NCI-H146 treated with DMSO at 0.1 percent for 48 hours (cell line): ENCODE data around the gene MFSD12.

Experiments used
- DNase-seq: peaks from one replicate; lab custom pipeline; 2025; ENCODE audit not compliant: unreplicated experiment; lab: John Stamatoyannopoulos, UW

MFSD12 gene

GRCh38 chr19:3556978-3557460, 367 bp downstream of the MFSD12 start:
- no peak for DNase-seq

DNA sequence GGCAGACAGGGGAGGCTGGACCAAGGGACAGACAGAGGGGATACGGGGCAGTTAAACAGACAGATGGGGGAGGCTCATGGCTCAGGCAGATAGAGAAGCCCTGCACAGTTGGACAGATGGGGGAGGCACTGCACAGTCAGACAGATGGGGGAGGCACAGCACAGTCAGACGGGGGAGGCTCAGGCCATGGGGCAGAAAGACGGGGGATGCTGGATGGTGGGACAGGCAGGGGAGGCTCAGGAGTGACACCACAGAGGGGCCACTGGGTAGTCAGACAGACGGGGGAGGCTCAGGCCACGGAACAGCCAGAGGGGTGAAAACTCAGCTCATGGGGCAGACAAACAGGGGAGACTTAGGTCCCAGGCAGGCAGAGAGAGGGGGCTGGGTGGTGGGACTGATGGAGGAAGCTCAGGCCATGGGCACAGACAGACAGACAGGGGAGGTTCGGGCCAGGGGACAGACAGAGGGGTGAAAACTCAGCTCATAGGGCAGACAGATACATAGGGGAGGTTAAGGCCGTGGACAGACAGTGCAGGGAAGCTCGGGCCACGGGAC, 886 bp downstream of the MFSD12 start:
- DNase-seq: no peak

GRCh38 chr19:3555653-3556422, 1.5 kb downstream of the MFSD12 start:
- DNase-seq: no peak

DNA sequence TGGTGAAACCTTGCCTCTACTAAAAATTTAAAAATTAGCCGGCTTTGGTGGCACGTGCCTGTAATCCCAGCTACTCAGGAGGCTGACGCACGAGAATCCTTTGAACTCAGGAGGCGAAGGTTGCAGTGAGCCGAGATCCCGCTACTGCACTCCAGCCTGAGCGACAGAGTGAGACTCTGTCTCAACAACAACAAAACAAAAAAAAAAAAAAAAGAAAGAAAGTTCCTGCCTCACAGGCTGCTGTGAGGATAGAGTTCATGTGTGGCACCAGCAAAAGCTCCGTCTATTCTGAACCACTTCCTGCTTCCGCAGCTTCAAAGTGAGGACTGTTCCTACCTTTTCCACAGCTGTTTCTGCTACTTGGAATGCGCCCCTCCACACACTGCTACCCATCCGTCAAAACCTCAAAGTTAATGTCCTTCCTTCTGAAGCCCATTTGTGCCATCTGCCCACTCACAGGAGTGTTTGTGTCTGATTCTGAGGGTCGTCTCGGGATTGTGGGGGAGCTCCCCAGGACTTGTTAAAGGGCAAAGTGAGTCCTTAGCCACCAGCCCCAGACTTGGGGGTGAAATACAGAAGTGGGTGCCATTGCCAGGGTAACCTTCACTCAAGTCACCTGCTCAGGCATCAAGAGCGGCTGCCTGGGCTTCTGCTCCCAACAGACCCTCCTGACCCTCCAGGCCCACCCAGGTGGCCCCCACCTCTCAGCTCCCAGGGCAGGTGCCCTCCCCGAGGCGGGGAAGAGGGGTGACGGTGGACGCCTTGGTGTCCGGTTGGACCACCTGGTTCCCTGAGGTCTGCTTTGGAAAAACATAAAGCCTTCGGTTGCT, 2.9 kb downstream of the MFSD12 start:
- DNase-seq: no peak

- DNase-seq: no peak
Observed at GRCh38 chr19:3551792-3552095, 5.6 kb downstream of the MFSD12 start.

- no peak for DNase-seq
Observed at GRCh38 chr19:3550947-3551791, 6.2 kb downstream of the MFSD12 start.

DNA sequence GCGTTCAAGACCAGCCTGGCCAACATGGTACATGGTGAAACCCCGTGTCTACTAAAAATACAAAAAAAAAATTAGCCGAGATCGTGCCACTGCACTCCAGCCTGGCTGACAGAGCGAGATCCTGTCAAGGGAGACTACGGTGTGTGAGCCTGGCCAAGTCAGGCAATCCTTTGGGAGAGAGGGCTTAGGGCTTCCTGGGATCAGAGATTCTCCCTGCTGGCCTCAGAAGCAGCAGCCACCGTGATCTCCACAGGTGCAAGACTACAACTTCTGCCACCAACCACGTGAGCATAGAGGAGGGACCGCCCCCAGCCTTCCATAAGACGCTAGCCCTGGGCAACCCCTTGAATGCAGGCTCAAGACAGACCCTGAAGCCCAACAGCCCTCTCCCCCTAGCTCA, 7.6 kb downstream of the MFSD12 start:
- DNase-seq: no peak

DNA sequence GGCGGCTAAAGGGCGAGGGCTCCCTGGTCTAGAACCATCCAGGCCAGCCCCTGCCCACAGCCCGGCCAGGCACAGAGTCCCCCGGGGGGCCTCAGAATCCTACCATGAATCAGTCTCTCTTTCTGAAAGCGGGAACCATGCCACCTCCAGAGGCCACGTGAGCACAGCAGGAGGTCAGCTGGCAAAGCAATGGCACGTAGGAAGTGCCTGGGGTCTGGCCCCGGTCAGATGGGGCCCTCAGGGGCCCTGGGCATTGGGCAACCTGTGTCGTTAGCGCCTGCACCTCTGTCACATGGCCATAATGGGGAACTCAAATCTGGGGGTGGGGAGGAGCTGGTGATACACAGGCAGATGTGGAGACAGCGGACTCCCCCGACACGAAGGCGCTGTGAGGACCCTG, 8.8 kb downstream of the MFSD12 start:
- no peak for DNase-seq

- DNase-seq: no peak
Observed at GRCh38 chr19:3547767-3548282, 9.6 kb downstream of the MFSD12 start.

GRCh38 chr19:3547301-3547731, 10.1 kb downstream of the MFSD12 start:
- no peak for DNase-seq

DNA sequence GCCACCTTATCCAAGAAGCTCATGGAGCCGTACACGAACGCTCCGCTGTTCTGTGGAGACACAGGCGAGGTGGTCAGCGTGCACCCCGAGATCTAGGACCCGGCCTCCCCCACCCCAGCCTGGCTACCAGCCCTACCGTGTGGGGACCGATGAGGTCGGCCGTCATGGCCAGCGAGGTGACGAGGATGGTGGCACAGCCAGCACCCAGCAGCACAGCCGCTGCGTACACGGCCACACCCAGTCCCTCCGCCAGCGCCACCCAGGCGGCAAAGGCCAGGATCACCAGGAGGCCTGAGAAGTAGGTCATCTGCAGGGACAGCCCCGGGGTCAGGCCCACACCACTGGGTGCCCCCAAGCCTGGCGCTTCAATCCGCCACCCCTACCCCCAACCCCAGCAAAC, 11.3 kb downstream of the MFSD12 start:
- DNase-seq: no peak

- DNase-seq: no peak
Observed at GRCh38 chr19:3545669-3546034, 11.7 kb downstream of the MFSD12 start.

DNA sequence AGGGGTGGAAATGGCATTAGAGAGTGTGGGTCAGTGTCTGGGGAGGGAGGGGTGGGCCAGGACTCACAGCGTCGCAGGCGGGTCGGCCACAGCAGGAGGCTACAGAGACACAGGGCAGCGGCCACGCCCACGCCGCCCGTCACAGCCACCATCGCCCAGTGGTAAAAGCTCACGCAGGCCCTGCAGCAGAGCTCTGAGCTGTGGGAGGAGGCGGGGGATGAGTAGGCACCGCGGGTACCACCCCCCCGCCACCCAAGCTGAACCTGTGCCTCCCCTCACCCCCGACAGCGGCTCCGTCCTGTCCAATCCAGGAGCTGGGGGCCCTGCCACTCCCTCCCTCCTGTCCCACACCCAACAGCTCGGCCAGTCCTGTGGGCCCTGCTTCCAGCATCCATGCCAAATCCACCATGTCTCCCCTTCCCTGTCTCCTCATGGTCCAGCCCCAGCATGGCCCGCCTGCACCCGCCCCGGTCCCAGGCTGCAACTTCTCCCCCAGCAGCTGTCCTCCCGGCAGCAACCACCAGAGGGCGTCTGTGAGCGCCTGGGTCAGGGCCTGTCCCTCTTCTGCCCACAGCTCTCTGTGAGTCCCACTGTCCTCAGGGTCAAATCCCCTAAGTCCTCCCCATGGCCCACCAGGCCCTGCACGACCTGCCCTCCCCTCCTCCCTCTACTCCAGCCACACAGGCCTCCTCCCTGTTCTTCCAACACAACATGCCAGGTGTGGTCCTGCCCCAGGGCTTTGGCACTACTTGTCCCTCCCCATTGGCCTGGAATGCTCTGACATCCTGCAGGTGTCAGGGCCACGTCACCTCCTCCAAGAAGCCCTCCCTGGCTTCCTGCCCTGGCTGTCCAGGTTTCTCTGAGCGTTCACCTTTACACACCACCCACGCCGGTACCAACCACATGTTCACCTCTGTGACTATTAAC, 12.4 kb downstream of the MFSD12 start:
- no peak for DNase-seq

DNA sequence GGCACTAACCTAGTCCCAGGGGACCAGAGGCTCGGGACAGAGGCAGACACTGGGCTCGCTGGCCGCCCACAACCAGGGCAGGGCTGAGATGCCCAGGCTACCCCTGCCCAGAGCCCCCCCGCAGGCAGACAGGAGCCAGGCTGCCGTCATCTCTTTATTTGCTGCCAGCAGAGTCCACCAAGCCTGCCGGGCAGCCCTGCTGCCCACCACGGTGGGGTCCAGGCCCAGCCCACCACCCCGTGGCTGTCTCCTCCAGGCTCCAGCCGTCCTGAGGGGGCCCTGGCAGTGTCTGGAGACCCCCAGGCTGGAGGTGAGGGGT, 13.4 kb downstream of the MFSD12 start:
- DNase-seq: no peak

GRCh38 chr19:3543150-3544057, 14.0 kb downstream of the MFSD12 start:
- no peak for DNase-seq

- no peak for DNase-seq
Observed at GRCh38 chr19:3539756-3540118, 17.6 kb downstream of the MFSD12 start.

DNA sequence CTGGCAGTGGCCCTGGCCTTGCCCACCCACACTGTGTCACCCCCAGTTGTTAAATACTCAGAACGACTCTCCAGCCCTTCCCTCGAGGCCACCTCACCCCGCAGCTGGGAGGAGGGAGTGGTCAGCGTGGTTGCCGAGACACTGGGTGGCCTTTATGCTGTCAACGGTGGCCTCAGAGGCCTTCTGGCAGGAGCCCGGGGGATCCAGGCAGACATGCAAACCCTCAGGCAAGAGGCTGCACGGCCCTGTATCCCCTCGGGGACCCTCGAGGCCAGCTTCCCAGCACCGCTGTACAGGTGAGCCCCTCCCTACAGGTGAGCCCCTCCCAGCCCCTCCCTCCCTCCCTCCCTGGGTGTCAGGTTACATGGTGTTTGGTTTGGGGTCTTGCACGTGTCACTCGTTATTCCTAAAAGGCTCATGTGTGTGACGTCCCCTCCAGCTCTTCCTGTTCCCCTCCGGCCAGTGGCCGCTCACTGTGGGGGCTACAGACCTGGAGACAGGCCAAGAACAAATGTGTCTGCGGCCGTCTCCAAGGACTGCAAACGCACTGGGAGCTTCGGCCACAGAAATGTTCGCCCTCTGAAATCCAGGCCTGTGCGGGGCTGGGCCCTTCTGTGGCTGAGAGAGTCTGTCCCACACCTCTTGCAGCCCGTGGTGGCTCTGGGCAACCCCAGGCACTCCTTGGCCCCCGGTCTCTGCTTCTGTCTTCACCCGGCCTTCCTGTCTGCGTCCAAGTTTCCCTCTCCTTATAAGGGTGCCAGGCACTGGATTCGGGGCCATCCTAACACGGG, 18.2 kb downstream of the MFSD12 start, which contains the start of gene TEKTIP1:
Gene TEKTIP1, plus strand, starts transcription at position 210 of the 791 bp plus-strand sequence. Its CDS starts 4 bp downstream, at position 214.
- DNase-seq: no peak

- no peak for DNase-seq
Observed at GRCh38 chr19:3538258-3538929, 19.0 kb downstream of the MFSD12 start.
